GM12878 (cell line): ENCODE measurements around the gene DLGAP3. TPM values are rescaled to one million over a fixed set of nuclear protein-coding genes. Genes with fewer than 3 reads are reported as not detected.

ENCODE experiments used
- ATAC-seq: fragments of 200-7000 bp; cut with Tn5 transposase; 3 replicates; pipeline ENCODE4 v1.9.1; 2020; ENCODE audit warnings: mild to moderate bottlenecking, moderate library complexity
- BruUV-seq: library from RNA; stranded (reverse); fragments of 400-500 nt; replicated peaks from 2 replicates; lab custom pipeline; 2021; lab: Mats Ljungman, UMichigan
- CTCF ChIA-PET: fragments of 300-600 bp; sonication (Branson Sonifier 250); formaldehyde crosslinking; extraction: SDS; loops from one replicate; lab custom pipeline; 2021; ENCODE audit warnings: inconsistent platforms; lab: Yijun Ruan, JAX
- POLR2A ChIA-PET: fragments of 350-600 bp; formaldehyde crosslinking; extraction: SDS; loops from one replicate; lab custom pipeline; 2021; ENCODE audit warnings: inconsistent platforms; lab: Charles Lee
- RAD21 ChIA-PET: fragments of 300-600 bp; sonication (Branson Sonifier 250); formaldehyde crosslinking; loops from one replicate; lab custom pipeline; 2023; ENCODE audit warnings: antibody characterized with exemption; ENCODE audit not compliant: unreplicated experiment; lab: Charles Lee
- SMC1A ChIA-PET: fragments of 300-600 bp; sonication (Branson Sonifier 250); formaldehyde crosslinking; loops from one replicate; lab custom pipeline; 2023; ENCODE audit not compliant: unreplicated experiment, uncharacterized antibody; lab: Charles Lee
- DNase-seq: peaks from one replicate; pipeline ENCODE4 v3.0.0-alpha.2; 2011; ENCODE audit warnings: low read depth, low spot score
- FAIRE-seq: peaks from 3 replicates; lab custom pipeline; 2011; peaks lifted over from hg19 to GRCh38; lab: Jason Lieb, UNC
- H2AFZ ChIP-seq: 2 replicates; pipeline ENCODE4 v1.6.0; 2011; ENCODE audit warnings: low read depth, low read length, control low read depth; ENCODE audit not compliant: control insufficient read depth
- H3K27ac ChIP-seq: 2 replicates; pipeline ENCODE4 v1.5.1; 2011; ENCODE audit warnings: control low read depth; ENCODE audit not compliant: control insufficient read depth, insufficient read depth
- H3K27me3 ChIP-seq, 2 experiments: replicated peaks in 1 of 2; 2 replicates each; pipeline versions ENCODE4 v1.6.0 to v1.6.1; 2011; ENCODE audit warnings: low read length in 1 of 2; ENCODE audit not compliant: control insufficient read depth in 2 of 2, insufficient read depth in 2 of 2
- H3K36me3 ChIP-seq, 2 experiments: 2 replicates each; pipeline ENCODE4 v1.5.1; 2011; ENCODE audit warnings: low read length in 1 of 2; ENCODE audit not compliant: control insufficient read depth in 2 of 2, insufficient read depth in 2 of 2
- H3K4me1 ChIP-seq: 2 replicates; pipeline ENCODE4 v1.6.1; 2011; ENCODE audit warnings: mild to moderate bottlenecking, low read length, moderate library complexity, mixed read lengths; ENCODE audit not compliant: control insufficient read depth, insufficient read depth
- H3K4me2 ChIP-seq: 2 replicates; pipeline ENCODE4 v1.6.0; 2011; ENCODE audit warnings: control low read depth; ENCODE audit not compliant: control insufficient read depth, insufficient read depth
- H3K4me3 ChIP-seq: fragments of 200-600 bp; sonication (generic); 2 replicates; pipeline ENCODE4 v1.5.1; 2016
- H3K79me2 ChIP-seq: 2 replicates; pipeline ENCODE4 v1.6.0; 2011; ENCODE audit warnings: low read length; ENCODE audit not compliant: control insufficient read depth, insufficient read depth
- H3K9ac ChIP-seq: 2 replicates; pipeline ENCODE4 v1.8.0; 2011; ENCODE audit warnings: low read length, control low read depth, mixed read lengths; ENCODE audit not compliant: control insufficient read depth, insufficient read depth
- H3K9me3 ChIP-seq: replicated peaks from 3 replicates; pipeline ENCODE4 v1.5.1; 2011; ENCODE audit warnings: mild to moderate bottlenecking, low read length; ENCODE audit not compliant: control insufficient read depth, insufficient read depth
- H4K20me1 ChIP-seq: 2 replicates; pipeline ENCODE4 v1.6.0; 2011; ENCODE audit not compliant: control insufficient read depth, insufficient read depth
- PML ChIP-seq: IDR thresholded peaks from 2 replicates; pipeline ENCODE4 v1.6.1; 2012; ENCODE audit warnings: low read length, inconsistent platforms
- RELA ChIP-seq: fragments of 450-650 bp; IDR thresholded peaks from 2 replicates; pipeline ENCODE4 v1.8.0; 2014; ENCODE audit warnings: borderline replicate concordance; ENCODE audit not compliant: partially characterized antibody
- WGBS: methylation state at CpG from one replicate; pipeline ENCODE4 v1.1.6; 2016; ENCODE audit warnings: low lambda C conversion rate; ENCODE audit not compliant: insufficient replicate concordance, insufficient coverage; ENCODE audit errors: missing lambda C conversion rate; 5-methylcytosine and 5-hydroxymethylcytosine counted together
- in situ Hi-C: fragments of 300-500 bp; cut with MboI; formaldehyde crosslinking; loops from 9 replicates; pipeline ENCODE4 v1.14.3; 2018; ENCODE audit warnings: mixed read lengths
- intact Hi-C: fragments of 100-400 bp; cut with micrococcal nuclease; formaldehyde crosslinking; loops from one replicate; pipeline ENCODE4 v1.14.2; 2022; ENCODE audit not compliant: unreplicated experiment
- polyA plus RNA-seq, 11 experiments: library from polyadenylated mRNA; depleted of rRNA in 4 of 11; unstranded in 6 of 11; stranded (reverse) in 5 of 11; fragments of >200 nt; fragmentation: Nextera tagmentation in 4 of 11; fragmentation: Illumina TruSeq in 1 of 11; extraction: Ambion mirVana in 4 of 11; extraction: Trizol in 1 of 11; gene quantifications; 1 replicate in 1 of 11; 2 replicates in 10 of 11; pipeline versions ENCODE4 v1.2.1 to v1.2.3, GENCODE V29; 2011 to 2016; ENCODE audit warnings: inconsistent platforms in 2 of 11, missing spikeins in 2 of 11, low read depth in 1 of 11
- total RNA-seq, 4 experiments: library from RNA; depleted of rRNA in 3 of 4; stranded (reverse); fragments of >200 nt in 3 of 4; fragmentation: Illumina TruSeq in 1 of 4; extraction: Trizol in 1 of 4; gene quantifications; 2 replicates each; pipeline versions ENCODE4 v1.2.1 to v1.2.3, GENCODE V29; 2013 to 2021
- TF ChIP-seq, protein P1 (sequence below): fragments of 450-650 bp; IDR thresholded peaks from 2 replicates; pipeline ENCODE4 v1.6.1; 2017; ENCODE audit warnings: mild to moderate bottlenecking, moderate library complexity

The DLGAP3 gene
- total and polyA plus RNA-seq, 10 of the 15 experiments (the other 5 are each of a cell fraction or from before 2014, with no cell fraction given): 0.03 to 0.15 (median 0.08) TPM; not detected in 4

DNA sequence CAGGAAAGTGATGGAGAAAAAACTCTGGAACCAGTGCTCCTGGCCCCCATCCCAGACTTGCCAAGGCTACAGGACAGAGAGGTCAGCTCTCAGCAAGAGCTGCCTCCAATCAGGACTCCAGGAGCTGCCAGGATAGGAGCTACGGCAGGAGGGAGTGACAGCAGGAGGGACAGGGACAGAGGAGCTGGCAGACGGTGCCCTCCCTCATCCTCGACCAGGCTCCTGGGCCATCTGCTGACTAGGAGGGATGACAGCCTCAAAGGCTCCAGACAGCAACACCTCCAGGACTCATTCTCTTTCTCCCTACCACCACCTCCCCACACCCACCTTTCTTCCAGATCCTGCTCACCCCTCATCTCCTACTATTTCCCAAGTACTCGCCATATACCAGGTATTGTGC, 22.7 kb downstream of the DLGAP3 start:
- no peak overlapping the region for H3K27ac ChIP-seq
- DNase-seq: no peak
- H3K4me2 ChIP-seq: no peak overlapping the region
- H3K4me1 ChIP-seq: no peaks in the 10 kb centered on the region
- ChIA-PET POLR2A (no interaction called here), RAD21 (no interaction called here), CTCF (no interaction called here), SMC1A (interaction anchor here (0.5 kb wide), 1 partner anchor 52 kb away, joined by 4 read pairs; no protein-coding TSS in a partner anchor)
- in situ Hi-C loops: no loop called here
- no TSS peak for BruUV-seq
- no peak overlapping the region for H3K9ac ChIP-seq
- H4K20me1 ChIP-seq: no peaks in the 10 kb centered on the region
- H3K4me3 ChIP-seq: no peak overlapping the region
- intact Hi-C loops: no loop called here
- ATAC-seq: no peak
- no peak overlapping the region for H2AFZ ChIP-seq
- no peaks in the 10 kb centered on the region for H3K79me2 ChIP-seq
- peaks cover 0 to 5% of the 10 kb centered on the region in 2 experiments; a peak in 3 of 4 replicates for H3K27me3 ChIP-seq
- 25% methylated on average over 4 of the region's 4 CpGs for WGBS
- no peaks in the 10 kb centered on the region for H3K36me3 ChIP-seq
- FAIRE-seq: no peak
- TF ChIP-seq, protein P1, sequence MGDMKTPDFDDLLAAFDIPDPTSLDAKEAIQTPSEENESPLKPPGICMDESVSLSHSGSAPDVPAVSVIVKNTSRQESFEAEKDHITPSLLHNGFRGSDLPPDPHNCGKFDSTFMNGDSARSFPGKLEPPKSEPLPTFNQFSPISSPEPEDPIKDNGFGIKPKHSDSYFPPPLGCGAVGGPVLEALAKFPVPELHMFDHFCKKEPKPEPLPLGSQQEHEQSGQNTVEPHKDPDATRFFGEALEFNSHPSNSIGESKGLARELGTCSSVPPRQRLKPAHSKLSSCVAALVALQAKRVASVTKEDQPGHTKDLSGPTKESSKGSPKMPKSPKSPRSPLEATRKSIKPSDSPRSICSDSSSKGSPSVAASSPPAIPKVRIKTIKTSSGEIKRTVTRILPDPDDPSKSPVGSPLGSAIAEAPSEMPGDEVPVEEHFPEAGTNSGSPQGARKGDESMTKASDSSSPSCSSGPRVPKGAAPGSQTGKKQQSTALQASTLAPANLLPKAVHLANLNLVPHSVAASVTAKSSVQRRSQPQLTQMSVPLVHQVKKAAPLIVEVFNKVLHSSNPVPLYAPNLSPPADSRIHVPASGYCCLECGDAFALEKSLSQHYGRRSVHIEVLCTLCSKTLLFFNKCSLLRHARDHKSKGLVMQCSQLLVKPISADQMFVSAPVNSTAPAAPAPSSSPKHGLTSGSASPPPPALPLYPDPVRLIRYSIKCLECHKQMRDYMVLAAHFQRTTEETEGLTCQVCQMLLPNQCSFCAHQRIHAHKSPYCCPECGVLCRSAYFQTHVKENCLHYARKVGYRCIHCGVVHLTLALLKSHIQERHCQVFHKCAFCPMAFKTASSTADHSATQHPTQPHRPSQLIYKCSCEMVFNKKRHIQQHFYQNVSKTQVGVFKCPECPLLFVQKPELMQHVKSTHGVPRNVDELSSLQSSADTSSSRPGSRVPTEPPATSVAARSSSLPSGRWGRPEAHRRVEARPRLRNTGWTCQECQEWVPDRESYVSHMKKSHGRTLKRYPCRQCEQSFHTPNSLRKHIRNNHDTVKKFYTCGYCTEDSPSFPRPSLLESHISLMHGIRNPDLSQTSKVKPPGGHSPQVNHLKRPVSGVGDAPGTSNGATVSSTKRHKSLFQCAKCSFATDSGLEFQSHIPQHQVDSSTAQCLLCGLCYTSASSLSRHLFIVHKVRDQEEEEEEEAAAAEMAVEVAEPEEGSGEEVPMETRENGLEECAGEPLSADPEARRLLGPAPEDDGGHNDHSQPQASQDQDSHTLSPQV: no peak
- TF ChIP-seq RELA (no peak), PML (no peak)
- TF ChIP-seq, all 136 proteins: peak for 0
- no peaks in the 10 kb centered on the region for H3K9me3 ChIP-seq
